Occipital lobe (tissue), 2 donors: ENCODE results near the gene QRICH2. TPM values are rescaled to one million over a fixed set of nuclear protein-coding genes. Genes with fewer than 3 reads are reported as not detected.
"Not testable (repeated sequence)": the region's sequence is repeated elsewhere in the genome, so short reads cannot be mapped to it uniquely, and the experiment has no call there.

ENCODE experiments used
- DNase-seq: peaks from one replicate; lab custom pipeline; 2025; lab: John Stamatoyannopoulos, UW
- total RNA-seq: library from RNA; depleted of rRNA; stranded (reverse); fragments of >200 nt; gene quantifications from one replicate; pipeline ENCODE4 v1.2.3, GENCODE V29; 2014

The QRICH2 gene
- total RNA-seq, 1 donor from 2014 or later: 6.1 TPM

- no peak for DNase-seq
Measured at GRCh38 chr17:76327696-76328095, 19.6 kb upstream of the QRICH2 start.

- no peak for DNase-seq
Measured at GRCh38 chr17:76326306-76326705, 18.2 kb upstream of the QRICH2 start.

GRCh38 chr17:76318586-76318985, 10.5 kb upstream of the QRICH2 start:
- no peak for DNase-seq

- no peak for DNase-seq
Measured at GRCh38 chr17:76317535-76317934, 9.5 kb upstream of the QRICH2 start.

GRCh38 chr17:76314392-76315227, 6.5 kb upstream of the QRICH2 start:
- no peak for DNase-seq

- no peak for DNase-seq
Measured at GRCh38 chr17:76312735-76313134, 4.7 kb upstream of the QRICH2 start.

- DNase-seq: no peak
Measured at GRCh38 chr17:76309461-76309860, 1.4 kb upstream of the QRICH2 start.

GRCh38 chr17:76307299-76307965, 644 bp downstream of the QRICH2 start:
- no peak for DNase-seq

GRCh38 chr17:76305135-76305454, 3.0 kb downstream of the QRICH2 start:
- not testable (repeated sequence) for DNase-seq

GRCh38 chr17:76304226-76305134, 3.6 kb downstream of the QRICH2 start:
- DNase-seq: no peak

GRCh38 chr17:76297436-76297835, 10.6 kb downstream of the QRICH2 start:
- DNase-seq: no peak

GRCh38 chr17:76296889-76297288, 11.2 kb downstream of the QRICH2 start:
- DNase-seq: no peak

GRCh38 chr17:76296186-76296585, 11.9 kb downstream of the QRICH2 start:
- DNase-seq: no peak

GRCh38 chr17:76293106-76293505, 15.0 kb downstream of the QRICH2 start:
- DNase-seq: no peak

GRCh38 chr17:76292567-76292966, 15.5 kb downstream of the QRICH2 start:
- DNase-seq: no peak

GRCh38 chr17:76281573-76282371, 26.3 kb downstream of the QRICH2 start:
- no peak for DNase-seq

GRCh38 chr17:76280650-76281049, 27.4 kb downstream of the QRICH2 start:
- DNase-seq: no peak

- no peak for DNase-seq
Measured at GRCh38 chr17:76279742-76280287, 28.3 kb downstream of the QRICH2 start.

GRCh38 chr17:76278952-76279741, 28.9 kb downstream of the QRICH2 start:
- peak; percentile 41 for DNase-seq
